NCI-H526 treated with DMSO at 0.1 percent for 48 hours (cell line): ENCODE data around the gene DCAF11.

ENCODE experiments used
- DNase-seq: peaks from one replicate; lab custom pipeline; 2025; lab: John Stamatoyannopoulos, UW

The DCAF11 gene

DNA sequence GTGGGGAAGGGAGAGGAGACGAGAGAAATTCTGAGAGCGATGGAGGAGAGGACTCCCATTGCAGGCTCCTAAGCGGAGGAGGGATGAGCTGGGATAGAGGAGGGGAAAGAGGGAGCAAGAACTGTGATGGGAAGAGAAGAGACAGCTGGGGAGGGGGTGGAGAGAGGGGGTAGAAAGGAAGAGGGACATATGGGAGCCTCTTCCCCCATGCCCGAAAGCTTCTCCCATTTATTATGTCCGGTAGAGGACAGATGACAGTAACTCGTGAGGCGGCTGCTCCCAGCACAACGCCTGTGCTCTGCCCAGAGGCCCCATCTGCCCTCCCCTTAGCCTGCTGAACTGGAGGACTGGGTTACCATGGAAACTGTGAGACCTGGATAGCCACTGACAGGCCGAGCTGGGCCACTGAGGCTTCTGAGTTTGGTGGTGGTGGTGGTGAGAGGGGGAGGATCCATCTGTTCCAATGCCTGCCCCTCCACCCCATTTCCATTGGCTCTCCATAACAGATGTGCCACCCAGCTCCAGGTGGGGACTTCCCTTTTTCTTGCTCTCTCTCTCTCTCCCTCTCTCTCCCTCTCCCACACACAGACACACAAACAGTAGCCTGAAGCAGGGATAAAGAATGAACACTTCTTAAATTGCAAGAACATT is 35.0 kb upstream of the DCAF11 start:
- DNase-seq: no peak

- DNase-seq: no peak
Measured at GRCh38 chr14:24080142-24080530, 34.4 kb upstream of the DCAF11 start.

GRCh38 chr14:24080888-24081738 is 33.5 kb upstream of the DCAF11 start:
- peak; percentile 51 for DNase-seq

DNA sequence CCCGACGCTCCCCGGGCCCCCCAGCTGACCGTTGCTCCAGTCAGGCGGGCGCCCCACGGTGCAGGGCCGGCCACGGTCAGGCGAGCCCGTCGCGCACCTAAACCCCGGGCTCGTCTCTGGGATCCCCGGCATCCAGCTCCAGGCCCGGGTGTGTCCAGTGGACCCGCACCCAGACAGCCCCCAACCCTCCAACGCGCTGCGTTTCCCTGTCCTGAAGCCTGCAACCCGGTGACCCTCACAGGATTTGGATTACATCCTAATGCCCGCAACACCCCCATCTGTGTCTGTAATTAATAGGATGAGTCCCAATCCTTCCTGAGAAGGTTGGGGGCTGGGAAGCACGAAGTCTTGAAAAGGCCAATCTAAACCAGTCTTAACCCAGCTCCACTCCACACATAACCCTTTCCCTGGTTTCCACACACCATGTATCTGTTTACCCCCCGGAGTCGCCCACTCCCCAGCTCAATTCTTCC is 32.8 kb upstream of the DCAF11 start:
- DNase-seq: no peak

DNA sequence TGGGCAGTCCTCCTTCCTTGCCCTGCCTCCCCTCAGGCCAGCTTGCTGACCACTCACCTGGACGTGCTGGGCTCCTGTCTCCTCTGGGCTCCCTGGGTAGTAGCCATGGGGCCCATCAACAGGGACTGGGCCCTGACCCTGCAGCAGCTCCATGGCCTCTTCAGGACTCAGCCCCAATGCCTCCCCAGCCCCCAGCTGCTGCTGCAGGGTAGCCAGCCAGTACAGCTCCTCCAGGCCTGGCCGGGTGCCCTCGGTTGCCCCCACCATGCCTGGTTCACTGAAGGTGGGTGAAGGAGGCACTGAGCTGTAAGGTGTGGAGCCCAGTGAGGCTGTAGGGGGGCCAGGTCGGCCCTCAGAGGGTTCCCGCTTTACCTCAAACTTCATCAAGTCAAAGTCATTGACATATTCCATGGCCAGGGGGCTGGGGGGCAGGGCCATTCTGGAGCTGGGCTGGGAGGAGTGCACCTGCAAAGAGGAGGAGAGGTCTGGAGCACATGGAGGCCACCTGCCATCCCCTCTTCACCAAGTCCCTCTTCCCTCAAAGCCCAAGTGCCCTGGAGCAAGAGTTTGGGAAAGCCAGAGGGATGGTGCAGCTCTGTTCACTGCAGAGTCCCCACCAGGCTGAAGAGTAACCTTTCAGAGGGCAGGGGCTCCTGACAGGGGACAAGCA is 32.0 kb upstream of the DCAF11 start:
- no peak for DNase-seq

DNA sequence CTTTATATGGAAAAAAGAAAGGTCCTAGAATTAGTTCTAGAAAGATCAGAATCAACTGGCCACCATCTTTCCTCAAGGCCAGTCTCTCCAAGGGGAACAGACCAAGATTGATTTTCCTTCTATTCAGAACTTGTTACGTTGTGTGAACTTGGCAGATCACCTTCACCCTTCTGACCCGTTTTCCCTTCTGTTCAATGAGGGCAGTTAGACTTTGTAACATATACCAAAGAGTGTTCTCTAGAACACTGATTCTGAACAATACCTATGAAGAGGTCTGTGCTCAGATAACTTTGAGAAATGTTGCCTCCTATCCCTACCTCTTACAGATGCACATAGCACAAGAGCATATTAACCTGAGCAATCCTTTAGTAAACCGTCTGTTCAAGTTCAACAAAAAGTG is 31.1 kb upstream of the DCAF11 start:
- DNase-seq: no peak

- DNase-seq: no peak
Measured at GRCh38 chr14:24084440-24084839, 30.1 kb upstream of the DCAF11 start.

GRCh38 chr14:24085215-24085614 is 29.4 kb upstream of the DCAF11 start:
- no peak for DNase-seq

DNA sequence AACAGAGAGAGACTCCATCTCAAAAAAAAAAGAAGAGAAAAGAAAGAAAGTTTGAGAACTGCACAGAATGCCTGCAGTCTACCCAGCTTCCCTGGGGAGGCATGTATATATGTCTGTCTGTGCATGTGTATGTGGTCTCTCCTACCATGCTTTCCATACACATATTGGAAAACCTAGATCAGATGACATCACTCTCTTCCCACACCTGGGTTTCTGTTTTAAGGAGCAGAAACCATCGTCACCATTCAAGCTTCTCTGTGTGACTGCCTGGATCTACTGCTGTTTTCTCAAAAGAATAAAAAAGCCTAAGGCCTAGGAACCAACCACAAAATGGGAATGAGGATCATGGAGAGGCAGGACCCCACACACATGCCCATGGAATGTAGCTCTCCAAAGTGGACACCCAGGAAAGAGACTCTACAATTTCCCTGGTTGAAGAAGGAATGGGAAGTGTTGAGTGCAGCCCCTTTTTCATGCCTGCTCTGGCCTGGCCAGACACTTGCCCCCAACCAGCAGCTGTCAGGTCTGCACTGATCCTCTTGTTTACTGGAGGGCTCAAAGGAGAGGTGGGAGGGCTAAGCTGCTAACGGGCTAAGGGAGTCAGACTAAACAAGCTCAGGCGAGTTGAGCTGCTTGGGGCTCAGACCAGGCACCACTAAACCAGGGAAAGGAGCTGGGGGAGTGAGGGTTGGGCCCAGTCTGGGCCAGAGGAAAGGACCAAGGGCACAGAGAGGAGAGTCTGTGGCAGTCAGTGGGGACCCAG is 28.2 kb upstream of the DCAF11 start:
- no peak for DNase-seq

DNA sequence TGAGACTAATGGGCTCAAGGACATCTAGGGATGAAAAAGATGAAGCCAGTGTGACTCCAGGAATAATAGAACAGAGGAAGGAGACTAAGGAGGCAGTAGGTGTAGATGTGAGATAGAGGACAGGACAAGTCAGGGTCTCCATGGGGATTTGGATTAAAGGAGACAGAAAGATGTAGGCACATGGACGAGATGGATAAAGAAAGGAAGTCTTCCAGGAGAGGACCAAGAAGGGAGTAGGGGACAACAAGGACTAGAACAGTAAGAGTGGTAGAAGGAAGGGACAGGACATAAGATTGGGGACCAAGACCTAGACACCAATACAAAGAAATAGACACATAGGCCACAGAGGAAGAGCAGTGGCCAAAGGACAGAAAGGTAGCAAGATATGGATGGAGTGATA is 27.6 kb upstream of the DCAF11 start:
- no peak for DNase-seq

- DNase-seq: no peak
Measured at GRCh38 chr14:24088095-24088494, 26.5 kb upstream of the DCAF11 start.

DNA sequence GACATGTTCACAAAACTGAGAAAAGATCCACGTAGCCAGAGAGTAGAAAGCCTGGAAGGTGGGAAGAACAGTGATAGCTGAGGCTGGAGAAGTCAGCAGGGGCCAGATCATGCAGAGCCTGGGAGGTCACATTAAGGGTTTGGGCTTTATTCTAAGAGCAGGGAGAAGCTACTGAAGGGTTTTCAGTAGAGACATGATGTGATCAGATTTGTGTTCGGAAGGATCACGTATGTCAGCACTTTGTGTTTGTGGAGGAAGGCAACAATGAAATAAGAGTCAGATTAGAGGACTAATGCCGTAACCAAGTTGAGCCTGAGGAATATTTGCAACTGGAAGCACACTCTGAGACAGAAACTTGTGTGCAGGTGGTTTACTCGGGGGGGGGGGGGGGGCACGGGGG is 24.7 kb upstream of the DCAF11 start:
- DNase-seq: no peak

GRCh38 chr14:24092110-24092504 is 22.5 kb upstream of the DCAF11 start:
- no peak for DNase-seq

GRCh38 chr14:24092505-24093206 is 21.9 kb upstream of the DCAF11 start:
- no peak for DNase-seq

DNA sequence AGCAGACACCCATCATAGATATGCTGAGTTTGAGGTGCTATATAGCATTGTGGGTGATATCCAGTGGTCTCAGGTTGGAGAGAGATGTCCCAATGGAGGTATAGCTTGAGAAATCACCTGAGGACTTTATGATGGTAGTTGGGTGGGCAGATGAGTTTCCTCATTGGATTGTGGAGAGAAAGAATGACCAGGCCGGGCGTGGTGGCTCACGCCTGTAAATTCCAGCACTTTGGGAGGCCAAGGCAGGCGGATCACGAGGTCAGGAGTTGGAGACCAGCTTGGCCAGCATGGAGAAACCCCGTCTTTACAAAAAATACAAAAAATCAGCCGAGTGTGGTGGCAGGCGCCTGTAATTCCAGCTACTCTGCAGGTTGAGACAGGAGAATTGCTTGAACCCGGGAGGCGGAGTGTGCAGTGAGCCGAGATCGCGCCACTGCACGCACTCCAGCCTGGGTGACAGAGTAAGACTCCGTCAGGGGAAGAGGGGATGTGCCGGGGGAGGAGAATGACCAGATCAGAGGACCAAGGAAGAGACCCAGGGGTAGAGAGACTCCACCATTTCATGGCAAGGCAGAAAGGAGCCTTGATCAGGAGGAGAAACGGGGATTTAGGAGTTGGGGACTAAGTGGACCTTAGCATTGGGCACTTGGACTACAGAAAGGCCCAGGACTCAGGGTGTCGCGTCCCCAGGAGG is 21.2 kb upstream of the DCAF11 start:
- no peak for DNase-seq

GRCh38 chr14:24093901-24094840 is 20.4 kb upstream of the DCAF11 start, which contains the start of gene PCK2:
Gene PCK2 (plus strand): TSS chr14:24094311. CDS start chr14:24094406, 95 bp downstream.
- DNase-seq: peak; percentile 61

DNA sequence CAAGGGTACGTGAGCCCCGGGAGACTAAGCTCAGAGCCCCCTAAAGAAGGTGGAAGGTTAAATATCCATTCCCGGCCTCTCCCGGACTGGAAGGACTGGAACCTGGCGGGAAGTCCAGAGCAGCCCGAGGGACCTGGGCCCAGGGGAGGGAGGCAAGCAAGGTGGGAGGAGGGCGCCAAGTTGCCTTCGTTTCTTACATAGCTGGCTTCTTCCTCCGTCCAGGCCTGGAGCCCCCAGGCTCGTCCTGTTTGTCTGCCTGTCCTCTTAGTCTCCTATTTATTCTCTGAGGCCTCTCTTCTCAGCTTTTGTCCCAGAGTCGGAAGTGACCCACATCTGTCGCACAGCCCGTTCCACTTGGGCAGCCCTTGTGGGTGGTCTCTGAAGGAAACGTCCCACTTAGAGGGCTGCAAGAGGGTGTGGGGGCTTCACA is 19.7 kb upstream of the DCAF11 start:
- no peak for DNase-seq

- DNase-seq: no peak
Measured at GRCh38 chr14:24095271-24096068, 19.1 kb upstream of the DCAF11 start.
